Astrocyte (in vitro differentiated cells and primary cell): Measurements from ENCODE around the gene SYNGR1. TPM values are rescaled to one million over a fixed set of nuclear protein-coding genes. Genes with fewer than 3 reads are reported as not detected.

Source experiments
- DNase-seq: peaks from one replicate; pipeline ENCODE4 v3.0.0-alpha.2; 2010; ENCODE audit warnings: low read depth
- FAIRE-seq: peaks from 2 replicates; lab custom pipeline; 2011; peaks lifted over from hg19 to GRCh38; lab: Jason Lieb, UNC
- H2AFZ ChIP-seq: 2 replicates; pipeline ENCODE4 v1.6.0; 2012; ENCODE audit warnings: low read depth, low read length, inconsistent platforms
- H3K27ac ChIP-seq: 2 replicates; pipeline ENCODE4 v1.5.1; 2011; ENCODE audit warnings: low read depth, low read length, inconsistent platforms
- H3K27me3 ChIP-seq: 2 replicates; pipeline ENCODE4 v1.6.0; 2011; ENCODE audit warnings: low read length, inconsistent platforms; ENCODE audit not compliant: insufficient read depth
- H3K36me3 ChIP-seq: 2 replicates; pipeline ENCODE4 v1.5.1; 2011; ENCODE audit warnings: low read length, inconsistent platforms; ENCODE audit not compliant: insufficient read depth
- H3K4me1 ChIP-seq: 2 replicates; pipeline ENCODE4 v1.5.1; 2011; ENCODE audit warnings: low read length, inconsistent platforms; ENCODE audit not compliant: insufficient read depth
- H3K4me2 ChIP-seq: 2 replicates; pipeline ENCODE4 v1.6.0; 2012; ENCODE audit warnings: low read length, inconsistent platforms
- H3K4me3 ChIP-seq: 2 replicates; pipeline ENCODE4 v1.5.1; 2011; ENCODE audit warnings: low read depth, mild to moderate bottlenecking, low read length, inconsistent platforms; ENCODE audit not compliant: insufficient read depth
- H3K79me2 ChIP-seq: 2 replicates; pipeline ENCODE4 v1.6.0; 2012; ENCODE audit warnings: mild to moderate bottlenecking, low read length, inconsistent platforms; ENCODE audit not compliant: insufficient read depth
- H3K9ac ChIP-seq: 2 replicates; pipeline ENCODE4 v1.6.0; 2012; ENCODE audit warnings: mild to moderate bottlenecking, low read length, inconsistent platforms
- H3K9me3 ChIP-seq: 2 replicates; pipeline ENCODE4 v1.5.1; 2012; ENCODE audit warnings: low read depth, mild to moderate bottlenecking, low read length, inconsistent platforms; ENCODE audit not compliant: insufficient read depth
- H4K20me1 ChIP-seq: 2 replicates; pipeline ENCODE4 v1.6.0; 2012; ENCODE audit warnings: low read length, inconsistent platforms; ENCODE audit not compliant: insufficient read depth
- H3K27ac Mint-ChIP-seq: one replicate; pipeline ENCODE4 v1.8.0; 2021; ENCODE audit warnings: mild to moderate bottlenecking, mixed read lengths; ENCODE audit not compliant: unreplicated experiment
- H3K27me3 Mint-ChIP-seq: one replicate; pipeline ENCODE4 v1.8.0; 2021; ENCODE audit warnings: low read depth, mixed read lengths; ENCODE audit not compliant: unreplicated experiment
- H3K36me3 Mint-ChIP-seq: one replicate; pipeline ENCODE4 v1.8.0; 2021; ENCODE audit warnings: low read depth, mixed read lengths; ENCODE audit not compliant: unreplicated experiment
- H3K4me1 Mint-ChIP-seq: one replicate; pipeline ENCODE4 v1.8.0; 2021; ENCODE audit warnings: low read depth, mixed read lengths; ENCODE audit not compliant: unreplicated experiment
- H3K4me3 Mint-ChIP-seq: one replicate; pipeline ENCODE4 v1.8.0; 2021; ENCODE audit warnings: mild to moderate bottlenecking, moderate library complexity, mixed read lengths; ENCODE audit not compliant: unreplicated experiment
- H3K9me3 Mint-ChIP-seq: one replicate; pipeline ENCODE4 v1.8.0; 2021; ENCODE audit warnings: mild to moderate bottlenecking, mixed read lengths; ENCODE audit not compliant: unreplicated experiment
- EZH2 ChIP-seq: IDR thresholded peaks from 2 replicates; pipeline ENCODE4 v1.6.1; 2012; ENCODE audit warnings: mild to moderate bottlenecking, low read length, inconsistent platforms; ENCODE audit not compliant: insufficient read depth
- total RNA-seq: library from RNA; stranded (reverse); gene quantifications from 2 replicates; pipeline ENCODE4 v1.2.1, GENCODE V29; 2021
- TF ChIP-seq, protein P1 (sequence below): IDR thresholded peaks from 2 replicates; pipeline ENCODE4 v1.5.1; 2011; ENCODE audit warnings: low read depth, mild to moderate bottlenecking, inconsistent platforms, low read length, moderate library complexity; ENCODE audit not compliant: insufficient read depth

The SYNGR1 gene
- total RNA-seq, 1 donor from 2014 or later = 12.0 TPM

DNA sequence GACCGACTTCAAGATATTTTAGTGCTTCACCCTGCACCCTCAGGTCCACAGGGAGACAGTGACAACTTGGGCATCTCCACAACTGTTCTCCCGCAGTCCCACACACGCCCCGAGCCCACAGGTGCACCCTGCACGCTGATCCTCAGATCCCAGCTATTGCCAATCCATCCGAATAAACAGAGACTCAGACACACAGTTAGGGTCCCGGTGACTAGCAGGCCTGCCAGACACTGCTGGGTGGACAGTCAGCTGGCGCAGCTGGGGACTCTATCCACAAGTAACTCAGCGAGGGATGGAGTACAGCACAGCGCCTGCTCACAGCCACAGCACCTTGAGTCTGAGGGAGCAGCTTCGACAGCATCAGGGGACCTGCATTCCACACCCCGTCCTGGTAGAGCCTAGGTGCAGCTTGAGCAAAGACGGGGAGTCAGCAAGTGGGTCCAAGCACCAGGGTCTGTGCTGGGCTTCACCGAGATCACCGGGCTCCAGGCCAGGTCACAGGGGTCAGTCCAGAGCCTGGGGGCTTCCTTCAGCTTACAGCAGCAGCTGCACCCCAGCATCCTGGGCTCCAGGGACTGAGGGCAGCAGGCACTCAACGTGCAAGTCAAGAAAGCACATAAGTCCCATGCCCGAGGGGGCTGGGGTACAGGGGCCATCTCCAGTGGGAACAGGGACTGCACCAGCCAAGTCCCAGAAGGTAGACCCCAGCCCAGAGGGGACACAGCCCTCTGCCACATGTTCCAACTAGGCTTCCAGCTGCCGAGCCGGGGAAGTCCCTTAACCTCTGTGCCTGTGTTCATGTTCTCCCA lies 38.0 kb upstream of the SYNGR1 start:
- Histone ChIP-seq H3K27ac (no peak overlapping the region), H3K4me1 (peaks cover 59% of the 10 kb centered on the region), H2AFZ (no peak overlapping the region), H3K9me3 (no peaks in the 10 kb centered on the region), H3K27me3 (no peaks in the 10 kb centered on the region), H3K9ac (no peak overlapping the region), H3K79me2 (peaks cover 50% of the 10 kb centered on the region), H4K20me1 (peaks cover 79% of the 10 kb centered on the region), H3K36me3 (peaks cover 49% of the 10 kb centered on the region), H3K4me2 (peak overlapping the region; percentile 25), H3K4me3 (no peak overlapping the region)
- H3K27me3 Mint-ChIP-seq = no peaks in the 10 kb centered on the region
- peak overlapping the region; percentile 88 for H3K27ac Mint-ChIP-seq
- no peaks in the 10 kb centered on the region for H3K9me3 Mint-ChIP-seq
- DNase-seq = no peak
- peak overlapping the region; percentile 70 for H3K4me3 Mint-ChIP-seq
- no peak for FAIRE-seq
- TF ChIP-seq, protein P1, sequence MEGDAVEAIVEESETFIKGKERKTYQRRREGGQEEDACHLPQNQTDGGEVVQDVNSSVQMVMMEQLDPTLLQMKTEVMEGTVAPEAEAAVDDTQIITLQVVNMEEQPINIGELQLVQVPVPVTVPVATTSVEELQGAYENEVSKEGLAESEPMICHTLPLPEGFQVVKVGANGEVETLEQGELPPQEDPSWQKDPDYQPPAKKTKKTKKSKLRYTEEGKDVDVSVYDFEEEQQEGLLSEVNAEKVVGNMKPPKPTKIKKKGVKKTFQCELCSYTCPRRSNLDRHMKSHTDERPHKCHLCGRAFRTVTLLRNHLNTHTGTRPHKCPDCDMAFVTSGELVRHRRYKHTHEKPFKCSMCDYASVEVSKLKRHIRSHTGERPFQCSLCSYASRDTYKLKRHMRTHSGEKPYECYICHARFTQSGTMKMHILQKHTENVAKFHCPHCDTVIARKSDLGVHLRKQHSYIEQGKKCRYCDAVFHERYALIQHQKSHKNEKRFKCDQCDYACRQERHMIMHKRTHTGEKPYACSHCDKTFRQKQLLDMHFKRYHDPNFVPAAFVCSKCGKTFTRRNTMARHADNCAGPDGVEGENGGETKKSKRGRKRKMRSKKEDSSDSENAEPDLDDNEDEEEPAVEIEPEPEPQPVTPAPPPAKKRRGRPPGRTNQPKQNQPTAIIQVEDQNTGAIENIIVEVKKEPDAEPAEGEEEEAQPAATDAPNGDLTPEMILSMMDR = no peak
- no peak for TF ChIP-seq EZH2
- peaks cover 33% of the 10 kb centered on the region for H3K36me3 Mint-ChIP-seq
- H3K4me1 Mint-ChIP-seq = peaks cover 57% of the 10 kb centered on the region

DNA sequence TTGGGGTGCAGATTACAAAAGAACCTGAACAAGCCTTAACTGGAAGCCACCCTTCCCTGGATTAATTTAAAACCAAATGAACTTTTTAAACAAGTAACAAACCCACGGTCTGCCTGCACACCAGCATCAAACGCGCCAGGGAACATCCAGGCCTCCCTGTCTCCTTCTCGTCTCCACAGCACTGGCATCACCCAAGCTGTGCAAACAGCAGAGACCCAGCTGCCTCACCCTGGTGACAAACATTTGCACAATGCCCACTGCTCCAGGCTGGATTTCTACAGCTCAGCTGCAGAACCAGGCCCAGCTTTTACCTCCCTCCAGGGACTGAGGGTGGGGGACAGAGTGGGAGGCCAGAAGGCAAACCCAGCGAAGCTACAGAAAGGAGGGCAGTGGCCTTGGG lies 37.4 kb upstream of the SYNGR1 start:
- Mint-ChIP-seq H3K27ac (peak overlapping the region; percentile 20), H3K36me3 (peaks cover 36% of the 10 kb centered on the region)
- H3K27ac ChIP-seq = no peak overlapping the region

More for the DNA sequence above, 37.4 kb upstream of the SYNGR1 start:
- Mint-ChIP-seq H3K4me3 (peak overlapping the region; percentile 30), H3K9me3 (no peaks in the 10 kb centered on the region), H3K27me3 (no peaks in the 10 kb centered on the region), H3K4me1 (peaks cover 59% of the 10 kb centered on the region)
- Histone ChIP-seq H2AFZ (no peak overlapping the region), H3K4me3 (no peak overlapping the region), H3K4me2 (peak overlapping the region; percentile 25), H3K9ac (no peak overlapping the region), H3K9me3 (no peaks in the 10 kb centered on the region), H3K79me2 (peaks cover 56% of the 10 kb centered on the region), H3K36me3 (peaks cover 55% of the 10 kb centered on the region), H3K27me3 (no peaks in the 10 kb centered on the region), H3K4me1 (peaks cover 65% of the 10 kb centered on the region), H4K20me1 (peaks cover 85% of the 10 kb centered on the region)
- no peak for TF ChIP-seq EZH2
- TF ChIP-seq, protein P1 = no peak
- no peak for FAIRE-seq
- no peak for DNase-seq
